ENCODE data around the gene CD200.
"Not testable (repeated sequence)": the region's sequence is repeated elsewhere in the genome, so short reads cannot be mapped to it uniquely, and the experiment has no call there.

DNA sequence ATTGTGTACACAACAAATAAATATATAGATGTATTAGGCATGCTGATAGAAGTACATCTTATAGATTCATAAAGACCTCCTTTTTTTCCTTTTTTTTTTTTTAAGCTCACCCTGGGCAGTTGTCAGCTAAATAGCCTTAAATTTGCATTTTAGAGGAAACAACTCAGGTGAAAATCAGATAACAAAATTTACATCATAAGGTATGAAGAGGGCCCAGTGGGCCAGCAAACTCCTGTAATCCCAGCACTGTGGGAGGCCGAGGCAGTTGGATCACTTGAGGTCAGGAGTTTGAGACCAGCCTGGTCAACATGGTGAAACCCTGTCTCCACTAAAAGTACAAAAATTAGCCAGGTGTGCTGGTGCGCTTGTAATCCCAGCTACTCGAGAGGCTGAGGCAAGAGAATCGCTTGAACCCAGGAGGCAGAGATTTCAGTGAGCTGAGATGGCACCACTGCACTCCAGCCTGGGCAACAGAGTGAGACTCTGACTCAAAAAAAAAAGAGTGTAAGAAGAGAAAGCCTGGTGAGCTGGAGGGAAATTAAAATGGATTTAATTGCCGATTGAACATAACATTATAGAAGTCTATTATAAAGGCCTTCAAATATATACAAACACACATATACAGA lies 72.1 kb downstream of the CD200 start:
- not testable (repeated sequence) for TF ChIP-seq CTCF (conservative IDR thresholded peaks at IDR 0.05; ENCODE audit: low read depth, low read length); EZH2 (IDR thresholded peaks at IDR 0.05; ENCODE audit: borderline replicate concordance, low read depth, low read length, poor library complexity, severe bottlenecking)
